Neural cell (in vitro differentiated cells): Measurements from ENCODE around the gene DYRK2. TPM values are rescaled to one million over a fixed set of nuclear protein-coding genes. Genes with fewer than 3 reads are reported as not detected.

Experiments
- H2AFZ ChIP-seq: fragments of 200-600, 300-800 bp; sonication (generic), shearing (Covaris generic); 2 replicates; pipeline ENCODE4 v1.6.0; 2014; ENCODE audit warnings: low read depth, mild to moderate bottlenecking, antibody characterized with exemption, low read length, moderate library complexity
- H3F3A ChIP-seq: fragments of 200-600 bp; shearing (Covaris generic); 2 replicates; pipeline ENCODE4 v1.6.1; 2016; ENCODE audit warnings: mild to moderate bottlenecking, moderate library complexity, mixed read lengths, antibody characterized with exemption, low read length; ENCODE audit not compliant: insufficient read depth, poor library complexity, severe bottlenecking
- H3K27ac ChIP-seq: fragments of 200-600, 300-800 bp; sonication (generic), shearing (Covaris generic); 2 replicates; pipeline ENCODE4 v1.5.1; 2014; ENCODE audit warnings: mild to moderate bottlenecking, low read length, moderate library complexity
- H3K27me3 ChIP-seq: fragments of 300-800, 200-600 bp; sonication (generic), shearing (Covaris generic); 2 replicates; pipeline ENCODE4 v1.6.0; 2014; ENCODE audit warnings: mild to moderate bottlenecking, low read depth, low read length, moderate library complexity; ENCODE audit not compliant: insufficient read depth
- H3K36me3 ChIP-seq: fragments of 300-800, 200-600 bp; sonication (generic), shearing (Covaris generic); 2 replicates; pipeline ENCODE4 v1.5.1; 2014; ENCODE audit warnings: mild to moderate bottlenecking, antibody characterized with exemption, low read length, moderate library complexity; ENCODE audit not compliant: insufficient read depth
- H3K4me2 ChIP-seq: fragments of 300-800, 200-600 bp; sonication (generic), shearing (Covaris generic); 2 replicates; pipeline ENCODE4 v1.6.0; 2014; ENCODE audit warnings: mild to moderate bottlenecking, low read length
- H3K4me3 ChIP-seq: fragments of 300-800, 200-600 bp; sonication (generic), shearing (Covaris generic); 2 replicates; pipeline ENCODE4 v1.5.1; 2014; ENCODE audit warnings: mild to moderate bottlenecking, low read length, moderate library complexity
- H3K79me2 ChIP-seq: fragments of 200-600 bp; shearing (Covaris generic); replicated peaks from 2 replicates; pipeline ENCODE4 v1.6.0; 2014; ENCODE audit warnings: mild to moderate bottlenecking, low read length, moderate library complexity; ENCODE audit not compliant: insufficient read depth
- H3K9ac ChIP-seq: fragments of 300-800, 200-600 bp; sonication (generic), shearing (Covaris generic); 2 replicates; pipeline ENCODE4 v1.6.1; 2016; ENCODE audit warnings: mild to moderate bottlenecking, low read length, mixed read lengths
- H3K9me2 ChIP-seq: fragments of 200-600 bp; shearing (Covaris generic); 2 replicates; pipeline ENCODE4 v1.6.1; 2016; ENCODE audit warnings: mild to moderate bottlenecking, low read length, mixed read lengths; ENCODE audit not compliant: insufficient read depth
- H3K9me3 ChIP-seq: fragments of 200-600, 300-800 bp; sonication (generic), shearing (Covaris generic); 2 replicates; pipeline ENCODE4 v1.6.1; 2016; ENCODE audit warnings: mild to moderate bottlenecking, mixed run types, low read length, moderate library complexity, mixed read lengths
- H4K20me1 ChIP-seq: fragments of 200-600 bp; shearing (Covaris generic); 2 replicates; pipeline ENCODE4 v1.6.1; 2016; ENCODE audit warnings: mild to moderate bottlenecking, mixed run types; ENCODE audit not compliant: insufficient read depth
- CTCF ChIP-seq: fragments of 450-650 bp; IDR thresholded peaks from 2 replicates; pipeline ENCODE4 v1.5.1; 2014; ENCODE audit warnings: antibody characterized with exemption, mild to moderate bottlenecking, moderate library complexity; ENCODE audit not compliant: poor library complexity, severe bottlenecking
- EP300 ChIP-seq: fragments of 450-650 bp; conservative IDR thresholded peaks from 2 replicates; pipeline ENCODE4 v1.6.1; 2014; ENCODE audit warnings: antibody characterized with exemption, mild to moderate bottlenecking, moderate library complexity; ENCODE audit not compliant: poor library complexity, severe bottlenecking
- EZH2 ChIP-seq: fragments of 200-600, 300-800 bp; shearing (Covaris generic), sonication (generic); IDR thresholded peaks from 2 replicates; pipeline ENCODE4 v1.6.1; 2014; ENCODE audit warnings: antibody characterized with exemption, low read length, borderline replicate concordance, mild to moderate bottlenecking; ENCODE audit not compliant: insufficient read depth, poor library complexity, severe bottlenecking
- MXI1 ChIP-seq: fragments of 450-650 bp; conservative IDR thresholded peaks from 2 replicates; pipeline ENCODE4 v1.6.1; 2014; ENCODE audit warnings: antibody characterized with exemption, mild to moderate bottlenecking; ENCODE audit not compliant: poor library complexity, severe bottlenecking
- POLR2AphosphoS5 ChIP-seq: IDR thresholded peaks from 2 replicates; pipeline ENCODE4 v1.6.1; 2012
- RAD21 ChIP-seq: fragments of 450-650 bp; conservative IDR thresholded peaks from 2 replicates; pipeline ENCODE4 v1.6.1; 2014; ENCODE audit warnings: antibody characterized with exemption, mild to moderate bottlenecking, moderate library complexity
- REST ChIP-seq: IDR thresholded peaks from 2 replicates; pipeline ENCODE4 v1.6.1; 2012; ENCODE audit warnings: borderline replicate concordance
- SMC3 ChIP-seq: fragments of 450-650 bp; conservative IDR thresholded peaks from 2 replicates; pipeline ENCODE4 v1.6.1; 2014; ENCODE audit warnings: antibody characterized with exemption, mild to moderate bottlenecking, moderate library complexity; ENCODE audit not compliant: poor library complexity
- TAF1 ChIP-seq: IDR thresholded peaks from 2 replicates; pipeline ENCODE4 v1.6.1; 2012; ENCODE audit warnings: low read depth
- polyA plus RNA-seq: library from polyadenylated mRNA; depleted of rRNA; stranded (reverse); fragments of >200 nt; gene quantifications from 2 replicates; pipeline ENCODE4 v1.2.3, GENCODE V29; 2014

Gene DYRK2
- polyA plus RNA-seq, 1 donor from 2014 or later = 50.6 TPM

- H3K4me2 ChIP-seq = no peak overlapping the region
- no peaks in the 10 kb centered on the region for H3K27me3 ChIP-seq
- no peaks in the 10 kb centered on the region for H3K9me2 ChIP-seq
- no peak overlapping the region for H2AFZ ChIP-seq
- H3K9ac ChIP-seq = no peak overlapping the region
- H3K79me2 ChIP-seq = peaks cover 26% of the 10 kb centered on the region
- H3K9me3 ChIP-seq = no peaks in the 10 kb centered on the region
- no peak for TF ChIP-seq REST
- TF ChIP-seq POLR2AphosphoS5 = no peak
- no peak for TF ChIP-seq EP300
- no peak for TF ChIP-seq SMC3
- no peak for TF ChIP-seq EZH2
- TF ChIP-seq RAD21 = no peak
- no peak for TF ChIP-seq TAF1
- H4K20me1 ChIP-seq = no peaks in the 10 kb centered on the region
- H3K36me3 ChIP-seq = no peaks in the 10 kb centered on the region
- no peak overlapping the region for H3K27ac ChIP-seq
- no peak overlapping the region for H3K4me3 ChIP-seq
- H3F3A ChIP-seq = no peaks in the 10 kb centered on the region
Observed at GRCh38 chr12:67646775-67647174, 1.8 kb upstream of the DYRK2 start.

GRCh38 chr12:67647181-67647798 lies 1.3 kb upstream of the DYRK2 start:
- Histone ChIP-seq H4K20me1 (no peaks in the 10 kb centered on the region), H3K9me3 (no peaks in the 10 kb centered on the region), H3K27ac (peak overlapping the region; percentile 77), H3K79me2 (peaks cover 31% of the 10 kb centered on the region), H3K36me3 (no peaks in the 10 kb centered on the region), H3K9ac (peak overlapping the region; percentile 96), H3K9me2 (no peaks in the 10 kb centered on the region), H3F3A (no peaks in the 10 kb centered on the region), H2AFZ (no peak overlapping the region), H3K4me2 (no peak overlapping the region), H3K4me3 (peak overlapping the region; percentile 89), H3K27me3 (no peaks in the 10 kb centered on the region)
- TF ChIP-seq MXI1 (no peak), SMC3 (no peak), EZH2 (no peak), REST (no peak), EP300 (no peak), CTCF (no peak)
